CD14-positive monocyte (primary cell): ENCODE results near the gene NCOA7. TPM values are rescaled to one million over a fixed set of nuclear protein-coding genes. Genes with fewer than 3 reads are reported as not detected.

Experiments
- DNase-seq, 3 donors: peaks; one replicate each; pipeline ENCODE4 v3.0.0-alpha.2; 2011 to 2022
- H2AFZ ChIP-seq: 2 replicates; pipeline ENCODE4 v1.6.0; 2012; ENCODE audit warnings: mild to moderate bottlenecking, low read depth, low read length, inconsistent platforms; ENCODE audit not compliant: insufficient read depth, poor library complexity, severe bottlenecking
- H3K27ac ChIP-seq, 2 donors: 1 replicate in 1 of 2; 2 replicates in 1 of 2; pipeline ENCODE4 v1.5.1; 2012 to 2013; ENCODE audit warnings: low read length in 2 of 2, control low read depth in 1 of 2, inconsistent platforms in 1 of 2, low read depth in 1 of 2, mild to moderate bottlenecking in 1 of 2
- H3K27me3 ChIP-seq, 2 donors: one replicate each; pipeline versions ENCODE4 v1.6.0 to v1.6.1; 2011 to 2013; ENCODE audit warnings: low read length in 2 of 2; ENCODE audit not compliant: control insufficient read depth in 2 of 2, insufficient read depth in 2 of 2
- H3K36me3 ChIP-seq, 2 donors: replicated peaks in 1 of 2; 1 replicate in 1 of 2; 2 replicates in 1 of 2; pipeline versions ENCODE4 v1.5.1 to v1.6.1; 2012 to 2013; ENCODE audit warnings: low read length in 2 of 2, control low read depth in 1 of 2, inconsistent platforms in 1 of 2, mild to moderate bottlenecking in 1 of 2; ENCODE audit not compliant: insufficient read depth in 2 of 2, control insufficient read depth in 1 of 2
- H3K4me1 ChIP-seq, 2 donors: 1 replicate in 1 of 2; 2 replicates in 1 of 2; pipeline versions ENCODE4 v1.5.1 to v1.6.1; 2012 to 2013; ENCODE audit warnings: low read length in 2 of 2, control low read depth in 1 of 2, inconsistent platforms in 1 of 2, mild to moderate bottlenecking in 1 of 2, moderate library complexity in 1 of 2; ENCODE audit not compliant: insufficient read depth in 2 of 2, control insufficient read depth in 1 of 2
- H3K4me2 ChIP-seq: replicated peaks from 2 replicates; pipeline ENCODE3; 2012; ENCODE audit warnings: low read length, moderate library complexity, mild to moderate bottlenecking; ENCODE audit not compliant: poor library complexity, severe bottlenecking; ENCODE audit errors: extremely low read depth
- H3K4me3 ChIP-seq, 3 experiments: fragments of 200-600 bp in 1 of 3; sonication (generic) in 1 of 3; replicated peaks in 1 of 3; 1 replicate in 2 of 3; 2 replicates in 1 of 3; pipeline ENCODE4 v1.5.1; 2011 to 2013; ENCODE audit warnings: low read length in 3 of 3, mild to moderate bottlenecking in 3 of 3, control low read depth in 2 of 3, low read depth in 2 of 3, inconsistent platforms in 1 of 3, moderate library complexity in 1 of 3
- H3K79me2 ChIP-seq: 2 replicates; pipeline ENCODE4 v1.6.0; 2012; ENCODE audit warnings: mild to moderate bottlenecking, control low read depth, inconsistent platforms, low read length, moderate library complexity; ENCODE audit not compliant: insufficient read depth
- H3K9ac ChIP-seq: 2 replicates; pipeline ENCODE4 v1.6.0; 2017; ENCODE audit warnings: low read length, mild to moderate bottlenecking; ENCODE audit not compliant: insufficient read depth, poor library complexity, severe bottlenecking
- H3K9me3 ChIP-seq, 2 donors: replicated peaks in 1 of 2; 1 replicate in 1 of 2; 2 replicates in 1 of 2; pipeline versions ENCODE4 v1.5.1 to v1.6.1; 2012 to 2013; ENCODE audit warnings: low read length in 2 of 2, control low read depth in 1 of 2; ENCODE audit not compliant: control insufficient read depth in 1 of 2, insufficient read depth in 1 of 2
- H4K20me1 ChIP-seq: 2 replicates; pipeline ENCODE4 v1.6.0; 2012; ENCODE audit warnings: mild to moderate bottlenecking, low read length, control low read depth, moderate library complexity; ENCODE audit not compliant: insufficient read depth
- H3K27ac Mint-ChIP-seq, 7 donors: one replicate each; pipeline ENCODE4 v1.8.0; 2020; ENCODE audit warnings: mild to moderate bottlenecking in 7 of 7, mixed read lengths in 7 of 7, moderate library complexity in 6 of 7, inconsistent platforms in 2 of 7
- H3K27me3 Mint-ChIP-seq, 3 donors: one replicate each; pipeline ENCODE4 v1.8.0; 2021 to 2022; ENCODE audit warnings: low read depth in 3 of 3, mild to moderate bottlenecking in 3 of 3, mixed read lengths in 3 of 3, moderate library complexity in 3 of 3, inconsistent platforms in 1 of 3
- H3K36me3 Mint-ChIP-seq, 2 donors: one replicate each; pipeline ENCODE4 v1.8.0; 2020; ENCODE audit warnings: mixed read lengths in 2 of 2, inconsistent platforms in 1 of 2, mild to moderate bottlenecking in 1 of 2
- H3K4me1 Mint-ChIP-seq: one replicate; pipeline ENCODE4 v1.8.0; 2020; ENCODE audit warnings: mild to moderate bottlenecking, mixed read lengths
- H3K4me3 Mint-ChIP-seq, 2 donors: one replicate each; pipeline ENCODE4 v1.8.0; 2020; ENCODE audit warnings: mild to moderate bottlenecking in 2 of 2, mixed read lengths in 2 of 2, moderate library complexity in 1 of 2
- H3K9me3 Mint-ChIP-seq, 7 donors: one replicate each; pipeline ENCODE4 v1.8.0; 2020 to 2022; ENCODE audit warnings: mixed read lengths in 7 of 7, mild to moderate bottlenecking in 6 of 7, moderate library complexity in 6 of 7, inconsistent platforms in 2 of 7
- CTCF ChIP-seq: fragments of 200-600 bp; IDR thresholded peaks from one replicate; pipeline ENCODE4 v1.8.0; 2022; ENCODE audit warnings: antibody characterized with exemption, mild to moderate bottlenecking
- WGBS: methylation state at CpG from one replicate; pipeline ENCODE4 v1.1.5; 2013; ENCODE audit warnings: missing lambda C conversion rate; ENCODE audit not compliant: insufficient coverage; 5-methylcytosine and 5-hydroxymethylcytosine counted together
- intact Hi-C, 2 donors: fragments of 100-400 bp; cut with micrococcal nuclease; formaldehyde crosslinking; loops; one replicate each; pipeline versions ENCODE4 v1.15.0 to v1.15.1; 2023
- polyA plus RNA-seq, 3 donors: library from polyadenylated mRNA; depleted of rRNA in 1 of 3; unstranded in 2 of 3; stranded (reverse) in 1 of 3; fragments of 300-500 nt in 2 of 3; fragments of >200 nt in 1 of 3; fragmentation: Illumina TruSeq in 2 of 3; gene quantifications; 1 replicate in 2 of 3; 2 replicates in 1 of 3; pipeline ENCODE4 v1.2.3, GENCODE V29; 2012 to 2021

NCOA7 gene
- polyA plus RNA-seq, 3 donors = 8.3 to 21.9 (median 11.2) TPM

- peak overlapping the region in 1 of 2 donors; percentile 94 for H3K27ac ChIP-seq
- no peak overlapping the region for H3K4me3 Mint-ChIP-seq
- no peak for DNase-seq
- H3K36me3 ChIP-seq = no peaks in the 10 kb centered on the region
- peak overlapping the region; percentile 84 for H3K9ac ChIP-seq
- peaks cover 0 to 4% of the 10 kb centered on the region in 2 donors for H3K9me3 ChIP-seq
- no peaks in the 10 kb centered on the region for H3K4me1 Mint-ChIP-seq
- H3K4me1 ChIP-seq = peaks cover 7 to 14% of the 10 kb centered on the region in 2 donors
- no peak for TF ChIP-seq CTCF
- H2AFZ ChIP-seq = peak overlapping the region; percentile 93
- H3K4me2 ChIP-seq = peak overlapping the region; percentile 94
- no CpG with 5 or more reads among the region's 3 CpGs for WGBS
- peaks cover 0 to 3% (median 0%) of the 10 kb centered on the region in 7 donors for H3K9me3 Mint-ChIP-seq
- no peaks in the 10 kb centered on the region for H3K27me3 ChIP-seq
- peak overlapping the region; percentile 64 to 98 (median 84) for H3K4me3 ChIP-seq
- H3K27me3 Mint-ChIP-seq = peaks cover 5 to 8% (median 5%) of the 10 kb centered on the region in 3 donors
- H3K27ac Mint-ChIP-seq = no peak overlapping the region
- H4K20me1 ChIP-seq = no peaks in the 10 kb centered on the region
- no peaks in the 10 kb centered on the region for H3K36me3 Mint-ChIP-seq
- intact Hi-C loops = loop anchor here (2.0 to 10.0 kb wide), 3 partner anchors 53 to 175 kb away; partner anchors contain the start of gene HINT3 (in 2 of the 2)
- no peaks in the 10 kb centered on the region for H3K79me2 ChIP-seq
Observed at GRCh38 chr6:125781314-125781868, 9.4 kb upstream of the NCOA7 start.

- no CpG with 5 or more reads among the region's 2 CpGs for WGBS
Observed at GRCh38 chr6:125784365-125784764, 6.4 kb upstream of the NCOA7 start.

More at GRCh38 chr6:125784365-125784764, 6.4 kb upstream of the NCOA7 start:
- peaks cover 3% of the 10 kb centered on the region for H3K4me1 Mint-ChIP-seq
- no peak overlapping the region for H3K27ac ChIP-seq
- no peaks in the 10 kb centered on the region for H3K36me3 Mint-ChIP-seq
- peaks cover 0 to 4% of the 10 kb centered on the region in 2 donors for H3K9me3 ChIP-seq
- peaks cover 10 to 19% of the 10 kb centered on the region in 2 donors for H3K4me1 ChIP-seq
- TF ChIP-seq CTCF = no peak
- H3K27me3 Mint-ChIP-seq = no peaks in the 10 kb centered on the region
- no peaks in the 10 kb centered on the region for H3K79me2 ChIP-seq
- H3K36me3 ChIP-seq = no peaks in the 10 kb centered on the region
- H3K27me3 ChIP-seq = no peaks in the 10 kb centered on the region
- H3K27ac Mint-ChIP-seq = no peak overlapping the region
- intact Hi-C loops = loop anchor here in 1 of 2 donors (10.0 kb wide), 2 partner anchors 50 to 170 kb away; partner anchors contain the start of gene HINT3
- no peak for DNase-seq
- H3K9ac ChIP-seq = no peak overlapping the region
- H3K9me3 Mint-ChIP-seq = peaks cover 0 to 1% (median 0%) of the 10 kb centered on the region in 7 donors
- H3K4me3 ChIP-seq = no peak overlapping the region
- no peak overlapping the region for H3K4me3 Mint-ChIP-seq
- no peak overlapping the region for H2AFZ ChIP-seq
- H4K20me1 ChIP-seq = no peaks in the 10 kb centered on the region
- no peak overlapping the region for H3K4me2 ChIP-seq
